Fibroblast of lung (primary cell): Measurements from ENCODE around the gene VAPB.

Source experiments
- CTCF ChIP-seq, 2 donors: IDR thresholded peaks in 1 of 2; conservative IDR thresholded peaks in 1 of 2; 1 replicate in 1 of 2; 2 replicates in 1 of 2; pipeline ENCODE4 v1.5.1; 2011 to 2012; ENCODE audit warnings: low read length in 2 of 2, control low read depth in 1 of 2, inconsistent platforms in 1 of 2, low read depth in 1 of 2, mild to moderate bottlenecking in 1 of 2
- EZH2 ChIP-seq: IDR thresholded peaks from 2 replicates; pipeline ENCODE4 v1.5.1; 2012; ENCODE audit warnings: low read length, control low read depth, mild to moderate bottlenecking; ENCODE audit errors: missing control alignments

- no peak for TF ChIP-seq EZH2
- no peak for TF ChIP-seq CTCF (conservative IDR thresholded peaks at IDR 0.05 in 1 of 2, IDR thresholded peaks at IDR 0.05 in 1 of 2; ENCODE audit: low read depth in 1 of 2, low read length in 2 of 2)
Measured at GRCh38 chr20:58478141-58478805, 89.2 kb downstream of the VAPB start.
